Left ventricle myocardium inferior (tissue), 1 donor: ENCODE results near the gene NRG3. TPM values are rescaled to one million over a fixed set of nuclear protein-coding genes. Genes with fewer than 3 reads are reported as not detected.

Source experiments
- DNase-seq: peaks from one replicate; pipeline ENCODE4 v3.0.0-alpha.2; 2020
- H3K27ac ChIP-seq: fragments of 200-600 bp; replicated peaks from 2 replicates; pipeline ENCODE4 v1.8.0; 2021
- H3K27me3 ChIP-seq: fragments of 200-600 bp; 2 replicates; pipeline ENCODE4 v1.8.0; 2021; ENCODE audit warnings: low read depth
- H3K36me3 ChIP-seq: fragments of 200-600 bp; 2 replicates; pipeline ENCODE4 v1.8.0; 2021
- H3K4me1 ChIP-seq: fragments of 200-600 bp; 2 replicates; pipeline ENCODE4 v1.8.0; 2021
- H3K4me3 ChIP-seq: fragments of 200-600 bp; 2 replicates; pipeline ENCODE4 v1.8.0; 2021; ENCODE audit warnings: mild to moderate bottlenecking, moderate library complexity
- H3K9me3 ChIP-seq: fragments of 200-600 bp; replicated peaks from 2 replicates; pipeline ENCODE4 v1.8.0; 2021
- CTCF ChIP-seq: fragments of 200-600 bp; IDR thresholded peaks from 2 replicates; pipeline ENCODE4 v1.8.0; 2021; ENCODE audit warnings: antibody characterized with exemption, mild to moderate bottlenecking, borderline replicate concordance
- intact Hi-C: fragments of 100-400 bp; cut with micrococcal nuclease; formaldehyde crosslinking; loops from one replicate; pipeline ENCODE4 v1.11.0; 2022
- total RNA-seq: library from RNA; stranded (reverse); fragmentation: NEBNext Ultra II Directional; extraction: Animal tissue kit (Norgen Biotek cat#: 25700); gene quantifications from one replicate; pipeline ENCODE4 v1.2.1, GENCODE V29; 2021
- donor health status: DM: no; HTN: yes; CAD: no; lungs with severe emphysema.

The NRG3 gene
- total RNA-seq, 1 donor from 2014 or later: 0.11 TPM

GRCh38 chr10:82618007-82618406 is 743.0 kb downstream of the NRG3 start:
- H3K27ac ChIP-seq: no peak overlapping the region
- H3K9me3 ChIP-seq: peaks cover 3% of the 10 kb centered on the region
- no peak for TF ChIP-seq CTCF
- no peaks in the 10 kb centered on the region for H3K4me1 ChIP-seq
- intact Hi-C loops: no loop called here
- no peaks in the 10 kb centered on the region for H3K36me3 ChIP-seq
- no peak overlapping the region for H3K4me3 ChIP-seq
- DNase-seq: no peak
- no peaks in the 10 kb centered on the region for H3K27me3 ChIP-seq

- no peak for TF ChIP-seq CTCF
- no peaks in the 10 kb centered on the region for H3K27me3 ChIP-seq
Observed at GRCh38 chr10:82621680-82622079, 746.7 kb downstream of the NRG3 start.

GRCh38 chr10:82622479-82622878 is 747.5 kb downstream of the NRG3 start:
- H3K36me3 ChIP-seq: no peaks in the 10 kb centered on the region
- DNase-seq: no peak
- H3K27me3 ChIP-seq: no peaks in the 10 kb centered on the region
- no peaks in the 10 kb centered on the region for H3K4me1 ChIP-seq
- intact Hi-C loops: no loop called here
- H3K27ac ChIP-seq: no peak overlapping the region
- peaks cover 3% of the 10 kb centered on the region for H3K9me3 ChIP-seq
- no peak for TF ChIP-seq CTCF
- no peak overlapping the region for H3K4me3 ChIP-seq

More at GRCh38 chr10:82621680-82622079, 746.7 kb downstream of the NRG3 start:
- intact Hi-C loops: no loop called here
- no peak for DNase-seq
- H3K36me3 ChIP-seq: no peaks in the 10 kb centered on the region
- no peak overlapping the region for H3K4me3 ChIP-seq
- H3K4me1 ChIP-seq: no peaks in the 10 kb centered on the region
- peaks cover 3% of the 10 kb centered on the region for H3K9me3 ChIP-seq
- no peak overlapping the region for H3K27ac ChIP-seq

- Histone ChIP-seq H3K4me1 (peaks cover 3% of the 10 kb centered on the region), H3K27ac (no peak overlapping the region), H3K9me3 (no peaks in the 10 kb centered on the region), H3K27me3 (no peaks in the 10 kb centered on the region), H3K4me3 (no peak overlapping the region), H3K36me3 (no peaks in the 10 kb centered on the region)
- intact Hi-C loops: no loop called here
- no peak for DNase-seq
- TF ChIP-seq CTCF: no peak
Observed at GRCh38 chr10:82625512-82626189, 750.7 kb downstream of the NRG3 start.

- no peaks in the 10 kb centered on the region for H3K27me3 ChIP-seq
- intact Hi-C loops: no loop called here
- H3K4me3 ChIP-seq: no peak overlapping the region
- H3K36me3 ChIP-seq: no peaks in the 10 kb centered on the region
- H3K27ac ChIP-seq: peak overlapping the region; percentile 54
- no peaks in the 10 kb centered on the region for H3K9me3 ChIP-seq
- no peak for DNase-seq
- H3K4me1 ChIP-seq: peaks cover 3% of the 10 kb centered on the region
- no peak for TF ChIP-seq CTCF
Observed at GRCh38 chr10:82628373-82628772, 753.4 kb downstream of the NRG3 start.
